Measurements from ENCODE around the gene KIF17.

- TF ChIP-seq, protein P1, sequence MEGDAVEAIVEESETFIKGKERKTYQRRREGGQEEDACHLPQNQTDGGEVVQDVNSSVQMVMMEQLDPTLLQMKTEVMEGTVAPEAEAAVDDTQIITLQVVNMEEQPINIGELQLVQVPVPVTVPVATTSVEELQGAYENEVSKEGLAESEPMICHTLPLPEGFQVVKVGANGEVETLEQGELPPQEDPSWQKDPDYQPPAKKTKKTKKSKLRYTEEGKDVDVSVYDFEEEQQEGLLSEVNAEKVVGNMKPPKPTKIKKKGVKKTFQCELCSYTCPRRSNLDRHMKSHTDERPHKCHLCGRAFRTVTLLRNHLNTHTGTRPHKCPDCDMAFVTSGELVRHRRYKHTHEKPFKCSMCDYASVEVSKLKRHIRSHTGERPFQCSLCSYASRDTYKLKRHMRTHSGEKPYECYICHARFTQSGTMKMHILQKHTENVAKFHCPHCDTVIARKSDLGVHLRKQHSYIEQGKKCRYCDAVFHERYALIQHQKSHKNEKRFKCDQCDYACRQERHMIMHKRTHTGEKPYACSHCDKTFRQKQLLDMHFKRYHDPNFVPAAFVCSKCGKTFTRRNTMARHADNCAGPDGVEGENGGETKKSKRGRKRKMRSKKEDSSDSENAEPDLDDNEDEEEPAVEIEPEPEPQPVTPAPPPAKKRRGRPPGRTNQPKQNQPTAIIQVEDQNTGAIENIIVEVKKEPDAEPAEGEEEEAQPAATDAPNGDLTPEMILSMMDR (IDR thresholded peaks at IDR 0.05; ENCODE audit: insufficient read depth, low read depth, low read length): no peak
- TF ChIP-seq EZH2 (IDR thresholded peaks at IDR 0.05; ENCODE audit: insufficient read depth, low read length): no peak
These were observed 5.6 kb downstream of the KIF17 start for GRCh38 chr1:20712215-20712577.
